WTC11 (cell line): Measurements from ENCODE around the gene SH3GLB2. TPM values are rescaled to one million over a fixed set of nuclear protein-coding genes. Genes with fewer than 3 reads are reported as not detected.

Experiments
- ATAC-seq: fragments of 200-7000 bp; cut with Tn5 transposase; 2 replicates; pipeline ENCODE4 v1.10.0; 2021; ENCODE audit warnings: mild to moderate bottlenecking, moderate library complexity
- CTCF ChIA-PET: fragments of 300-600 bp; sonication (Branson Sonifier 250); formaldehyde crosslinking; loops from one replicate; lab custom pipeline; 2021; ENCODE audit warnings: antibody characterized with exemption; lab: Charles Lee
- POLR2A ChIA-PET: fragments of 350-600 bp; sonication (Branson Sonifier 250); formaldehyde crosslinking; loops from one replicate; lab custom pipeline; 2021; ENCODE audit warnings: antibody characterized with exemption; lab: Charles Lee
- DNase-seq: peaks from one replicate; pipeline ENCODE4 v3.0.0; 2021; ENCODE audit warnings: low spot score
- H3K27ac Mint-ChIP-seq: 2 replicates; pipeline ENCODE4 v1.8.0; 2021; ENCODE audit warnings: mixed read lengths
- H3K27me3 Mint-ChIP-seq: 2 replicates; pipeline ENCODE4 v1.8.0; 2021; ENCODE audit warnings: low read depth, mild to moderate bottlenecking, moderate library complexity, mixed read lengths
- H3K36me3 Mint-ChIP-seq: 2 replicates; pipeline ENCODE4 v1.8.0; 2021; ENCODE audit warnings: mixed read lengths
- H3K4me1 Mint-ChIP-seq: 2 replicates; pipeline ENCODE4 v1.8.0; 2022; ENCODE audit warnings: mixed read lengths
- H3K4me3 Mint-ChIP-seq: 2 replicates; pipeline ENCODE4 v1.8.0; 2021; ENCODE audit warnings: mild to moderate bottlenecking, moderate library complexity, mixed read lengths
- H3K9me3 Mint-ChIP-seq: 2 replicates; pipeline ENCODE4 v1.8.0; 2021; ENCODE audit warnings: mixed read lengths
- AFF4 ChIP-seq: sonication (generic); formaldehyde crosslinking; IDR thresholded peaks from 2 replicates; pipeline ENCODE4 v1.8.1; 2023; ENCODE audit warnings: mild to moderate bottlenecking, missing genetic modification reagents, borderline replicate concordance
- CDX4 ChIP-seq: fragments of 250-450 bp; sonication (Bioruptor Pico); IDR thresholded peaks from 2 replicates; pipeline ENCODE4 v1.9.0; 2021; ENCODE audit warnings: moderate library complexity, mild to moderate bottlenecking, inconsistent platforms, borderline replicate concordance
- CREM ChIP-seq: sonication (generic); formaldehyde crosslinking; IDR thresholded peaks from 2 replicates; pipeline ENCODE4 v1.8.1; 2022; ENCODE audit warnings: mild to moderate bottlenecking, missing genetic modification reagents, moderate library complexity
- CTCF ChIP-seq: fragments of 200-600 bp; IDR thresholded peaks from 2 replicates; pipeline ENCODE4 v1.8.0; 2022; ENCODE audit warnings: antibody characterized with exemption
- GABPB1 ChIP-seq: sonication (generic); formaldehyde crosslinking; IDR thresholded peaks from 2 replicates; pipeline ENCODE4 v1.8.1; 2023; ENCODE audit warnings: mild to moderate bottlenecking, missing genetic modification reagents
- IRF2 ChIP-seq: sonication (generic); formaldehyde crosslinking; IDR thresholded peaks from 2 replicates; pipeline ENCODE4 v1.8.0; 2022; ENCODE audit warnings: low read depth, missing genetic modification reagents, borderline replicate concordance
- MAX ChIP-seq: sonication (generic); formaldehyde crosslinking; IDR thresholded peaks from 2 replicates; pipeline ENCODE4 v1.8.0; 2022; ENCODE audit warnings: mild to moderate bottlenecking, missing genetic modification reagents
- NFYB ChIP-seq: sonication (generic); formaldehyde crosslinking; conservative IDR thresholded peaks from 2 replicates; pipeline ENCODE4 v1.8.0; 2022; ENCODE audit warnings: low read depth, missing genetic modification reagents
- NR1H2 ChIP-seq: sonication (generic); formaldehyde crosslinking; IDR thresholded peaks from 2 replicates; pipeline ENCODE4 v1.9.0; 2021; ENCODE audit warnings: mild to moderate bottlenecking, moderate library complexity, missing genetic modification reagents
- NR2C2 ChIP-seq: sonication (generic); formaldehyde crosslinking; IDR thresholded peaks from 2 replicates; pipeline ENCODE4 v1.8.0; 2022; ENCODE audit warnings: mild to moderate bottlenecking, missing genetic modification reagents
- PRDM15 ChIP-seq: sonication (generic); formaldehyde crosslinking; IDR thresholded peaks from 2 replicates; pipeline ENCODE4 v1.8.0; 2022; ENCODE audit warnings: missing genetic modification reagents
- USF1 ChIP-seq: sonication (generic); formaldehyde crosslinking; IDR thresholded peaks from 2 replicates; pipeline ENCODE4 v1.8.0; 2022; ENCODE audit warnings: mild to moderate bottlenecking, missing genetic modification reagents
- USF2 ChIP-seq: sonication (generic); formaldehyde crosslinking; IDR thresholded peaks from 2 replicates; pipeline ENCODE4 v1.8.1; 2023; ENCODE audit warnings: mild to moderate bottlenecking, missing genetic modification reagents, moderate library complexity
- ZMAT4 ChIP-seq: fragments of 250-450 bp; sonication (Bioruptor Pico); IDR thresholded peaks from 2 replicates; pipeline ENCODE4 v1.9.0; 2021; ENCODE audit warnings: mild to moderate bottlenecking
- ZNF138 ChIP-seq: sonication (generic); formaldehyde crosslinking; conservative IDR thresholded peaks from 2 replicates; pipeline ENCODE4 v1.8.1; 2022; ENCODE audit warnings: mild to moderate bottlenecking, moderate library complexity, missing genetic modification reagents
- ZNF263 ChIP-seq: sonication (generic); formaldehyde crosslinking; IDR thresholded peaks from 2 replicates; pipeline ENCODE4 v1.8.1; 2022; ENCODE audit warnings: low read depth, mild to moderate bottlenecking, moderate library complexity, missing genetic modification reagents
- total RNA-seq: library from RNA; stranded (reverse); gene quantifications from 3 replicates; pipeline ENCODE4 v1.2.3, GENCODE V29; 2021

The SH3GLB2 gene
- total RNA-seq, 1 experiment from 2014 or later = 59.7 TPM

- H3K27me3 Mint-ChIP-seq = no peaks in the 10 kb centered on the region
- H3K4me1 Mint-ChIP-seq = no peaks in the 10 kb centered on the region
- TF ChIP-seq NR1H2 (CRISPR knock-in tag) (no peak), ZMAT4 (no peak), GABPB1 (CRISPR knock-in tag) (no peak), USF1 (CRISPR knock-in tag) (no peak), NR2C2 (no peak), AFF4 (CRISPR knock-in tag) (no peak), CTCF (no peak), CDX4 (CRISPR knock-in tag) (no peak), PRDM15 (CRISPR knock-in tag) (no peak), CREM (CRISPR knock-in tag) (no peak), ZNF138 (no peak), IRF2 (CRISPR knock-in tag) (no peak), ZNF263 (CRISPR knock-in tag) (no peak), MAX (CRISPR knock-in tag) (no peak), NFYB (no peak), USF2 (CRISPR knock-in tag) (no peak)
- peaks cover 17% of the 10 kb centered on the region for H3K36me3 Mint-ChIP-seq
- no peak overlapping the region for H3K4me3 Mint-ChIP-seq
- DNase-seq = no peak
- no peak for ATAC-seq
- POLR2A ChIA-PET = no interaction called here
- H3K9me3 Mint-ChIP-seq = no peaks in the 10 kb centered on the region
- no peak overlapping the region for H3K27ac Mint-ChIP-seq
- CTCF ChIA-PET = interaction anchor here (0.5 to 1.0 kb wide), 2 partner anchors 50 to 131 kb away, joined by 3 to 4 read pairs; no protein-coding TSS in a partner anchor
Measured at GRCh38 chr9:129053020-129053419, 24.9 kb upstream of the SH3GLB2 start.
